SK-N-SH treated with all-trans-retinoic acid at 6 μM for 48 hours (cell line): Measurements from ENCODE around the gene TMOD3.

Experiments used
- ATAC-seq: fragments of 200-7000 bp; cut with Tn5 transposase; 3 replicates; pipeline ENCODE4 v1.9.1; 2020; ENCODE audit warnings: mild to moderate bottlenecking, moderate library complexity
- ARNTL ChIP-seq: fragments of 450-650 bp; formaldehyde crosslinking; IDR thresholded peaks from 2 replicates; pipeline ENCODE4 v1.5.0; 2020; ENCODE audit warnings: low read depth, mild to moderate bottlenecking, moderate library complexity, borderline replicate concordance
- BACH2 ChIP-seq: fragments of 250-450 bp; sonication (Bioruptor Pico); IDR thresholded peaks from 2 replicates; pipeline ENCODE4 v1.9.0; 2021; ENCODE audit warnings: mild to moderate bottlenecking, borderline replicate concordance
- CREB5 ChIP-seq: fragments of 250-450 bp; sonication (Bioruptor Pico); IDR thresholded peaks from 2 replicates; pipeline ENCODE4 v1.5.1; 2020; ENCODE audit warnings: low read depth, mild to moderate bottlenecking, moderate library complexity
- CSDC2 ChIP-seq: fragments of 250-450 bp; sonication (Bioruptor Pico); IDR thresholded peaks from 2 replicates; pipeline ENCODE4 v1.5.0; 2020; ENCODE audit warnings: mild to moderate bottlenecking, moderate library complexity
- ESRRG ChIP-seq: fragments of 250-450 bp; sonication (Bioruptor Pico); IDR thresholded peaks from 2 replicates; pipeline ENCODE4 v1.6.1; 2021; ENCODE audit warnings: mild to moderate bottlenecking
- GLIS3 ChIP-seq: fragments of 250-450 bp; sonication (Bioruptor Pico); IDR thresholded peaks from 2 replicates; pipeline ENCODE4 v1.5.0; 2020; ENCODE audit warnings: mild to moderate bottlenecking, moderate library complexity
- ISL1 ChIP-seq: fragments of 250-450 bp; sonication (Bioruptor Pico); IDR thresholded peaks from 2 replicates; pipeline ENCODE4 v2.1.2; 2022; ENCODE audit warnings: mild to moderate bottlenecking, moderate library complexity
- PPARA ChIP-seq: fragments of 250-450 bp; sonication (Bioruptor Pico); IDR thresholded peaks from 2 replicates; pipeline ENCODE4 v1.5.0; 2020; ENCODE audit warnings: mild to moderate bottlenecking, borderline replicate concordance
- RARB ChIP-seq: fragments of 250-450 bp; sonication (Bioruptor Pico); IDR thresholded peaks from 2 replicates; pipeline ENCODE4 v1.8.0; 2021; ENCODE audit warnings: mild to moderate bottlenecking, moderate library complexity
- SNAI2 ChIP-seq: fragments of 250-450 bp; sonication (Bioruptor Pico); IDR thresholded peaks from 2 replicates; pipeline ENCODE4 v1.5.0; 2020; ENCODE audit warnings: mild to moderate bottlenecking, moderate library complexity
- TOX ChIP-seq: fragments of 250-450 bp; sonication (Bioruptor Pico); IDR thresholded peaks from 2 replicates; pipeline ENCODE4 v1.8.0; 2021; ENCODE audit warnings: mild to moderate bottlenecking, moderate library complexity, borderline replicate concordance
- TSHZ2 ChIP-seq: fragments of 250-450 bp; sonication (Bioruptor Pico); IDR thresholded peaks from 2 replicates; pipeline ENCODE4 v1.5.0; 2020; ENCODE audit warnings: mild to moderate bottlenecking, moderate library complexity
- ZFP3 ChIP-seq: fragments of 250-450 bp; sonication (Bioruptor Pico); IDR thresholded peaks from 2 replicates; pipeline ENCODE4 v1.5.0; 2020; ENCODE audit warnings: mild to moderate bottlenecking, moderate library complexity
- ZFP30 ChIP-seq: fragments of 450-650 bp; formaldehyde crosslinking; IDR thresholded peaks from 2 replicates; pipeline ENCODE4 v1.5.0; 2022; ENCODE audit warnings: mild to moderate bottlenecking, moderate library complexity
- ZNF565 ChIP-seq: fragments of 450-650 bp; formaldehyde crosslinking; conservative IDR thresholded peaks from 2 replicates; pipeline ENCODE4 v1.5.0; 2020; ENCODE audit warnings: low read depth, mild to moderate bottlenecking, moderate library complexity
- ZNF70 ChIP-seq: fragments of 450-650 bp; formaldehyde crosslinking; IDR thresholded peaks from 2 replicates; pipeline ENCODE4 v1.5.0; 2020; ENCODE audit warnings: mild to moderate bottlenecking, moderate library complexity
- ZNF8 ChIP-seq: fragments of 450-650 bp; formaldehyde crosslinking; IDR thresholded peaks from 2 replicates; pipeline ENCODE4 v1.5.0; 2020; ENCODE audit warnings: mild to moderate bottlenecking, moderate library complexity
- TF ChIP-seq, protein P1 (sequence below): fragments of 250-450 bp; sonication (Bioruptor Pico); IDR thresholded peaks from 2 replicates; pipeline ENCODE4 v1.8.0; 2021; ENCODE audit warnings: low read depth, mild to moderate bottlenecking, moderate library complexity, borderline replicate concordance
- TF ChIP-seq, protein P2 (sequence below): fragments of 250-450 bp; sonication (Bioruptor Pico); IDR thresholded peaks from 2 replicates; pipeline ENCODE4 v1.5.1; 2021; ENCODE audit warnings: mild to moderate bottlenecking, moderate library complexity

The TMOD3 gene

GRCh38 chr15:51848811-51849210 lies 19.4 kb downstream of the TMOD3 start:
- no peak for ATAC-seq
- no peak for TF ChIP-seq CSDC2 (CRISPR knock-in tag)
- no peak for TF ChIP-seq TSHZ2 (CRISPR knock-in tag)
- TF ChIP-seq SNAI2 (CRISPR knock-in tag) = no peak
- TF ChIP-seq ZNF70 = no peak
- TF ChIP-seq, protein P1, sequence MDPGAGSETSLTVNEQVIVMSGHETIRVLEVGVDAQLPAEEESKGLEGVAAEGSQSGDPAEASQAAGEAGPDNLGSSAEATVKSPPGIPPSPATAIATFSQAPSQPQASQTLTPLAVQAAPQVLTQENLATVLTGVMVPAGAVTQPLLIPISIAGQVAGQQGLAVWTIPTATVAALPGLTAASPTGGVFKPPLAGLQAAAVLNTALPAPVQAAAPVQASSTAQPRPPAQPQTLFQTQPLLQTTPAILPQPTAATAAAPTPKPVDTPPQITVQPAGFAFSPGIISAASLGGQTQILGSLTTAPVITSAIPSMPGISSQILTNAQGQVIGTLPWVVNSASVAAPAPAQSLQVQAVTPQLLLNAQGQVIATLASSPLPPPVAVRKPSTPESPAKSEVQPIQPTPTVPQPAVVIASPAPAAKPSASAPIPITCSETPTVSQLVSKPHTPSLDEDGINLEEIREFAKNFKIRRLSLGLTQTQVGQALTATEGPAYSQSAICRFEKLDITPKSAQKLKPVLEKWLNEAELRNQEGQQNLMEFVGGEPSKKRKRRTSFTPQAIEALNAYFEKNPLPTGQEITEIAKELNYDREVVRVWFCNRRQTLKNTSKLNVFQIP (CRISPR knock-in tag) = no peak
- TF ChIP-seq ZFP3 = no peak
- no peak for TF ChIP-seq ESRRG (CRISPR knock-in tag)
- no peak for TF ChIP-seq BACH2
- no peak for TF ChIP-seq GLIS3 (CRISPR knock-in tag)
- TF ChIP-seq PPARA (CRISPR knock-in tag) = no peak
- no peak for TF ChIP-seq RARB (CRISPR knock-in tag)
- TF ChIP-seq CREB5 (CRISPR knock-in tag) = no peak

DNA sequence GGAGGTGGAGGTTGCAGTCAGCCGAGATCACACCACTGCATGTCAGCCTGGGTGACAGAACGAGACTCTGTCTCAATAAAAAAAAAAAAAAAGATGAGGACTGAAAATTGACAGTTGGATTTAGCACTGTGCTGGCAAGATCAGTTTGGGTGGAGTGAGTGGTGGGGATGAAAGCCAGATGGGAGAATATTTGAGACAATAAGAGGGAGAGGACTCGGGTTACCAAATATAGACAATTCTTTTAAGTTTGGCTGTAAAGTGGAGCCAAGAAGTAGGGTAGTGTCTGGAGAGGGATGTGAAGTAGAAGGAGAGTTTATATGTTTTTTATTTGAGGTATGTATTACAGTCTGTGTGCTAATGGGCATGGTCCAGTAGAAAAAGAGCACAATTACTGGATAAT lies 20.4 kb downstream of the TMOD3 start:
- ATAC-seq = peak; percentile 18; the same call in 2 of the 3 replicates
- no peak for TF ChIP-seq ZNF565
- TF ChIP-seq, protein P2, sequence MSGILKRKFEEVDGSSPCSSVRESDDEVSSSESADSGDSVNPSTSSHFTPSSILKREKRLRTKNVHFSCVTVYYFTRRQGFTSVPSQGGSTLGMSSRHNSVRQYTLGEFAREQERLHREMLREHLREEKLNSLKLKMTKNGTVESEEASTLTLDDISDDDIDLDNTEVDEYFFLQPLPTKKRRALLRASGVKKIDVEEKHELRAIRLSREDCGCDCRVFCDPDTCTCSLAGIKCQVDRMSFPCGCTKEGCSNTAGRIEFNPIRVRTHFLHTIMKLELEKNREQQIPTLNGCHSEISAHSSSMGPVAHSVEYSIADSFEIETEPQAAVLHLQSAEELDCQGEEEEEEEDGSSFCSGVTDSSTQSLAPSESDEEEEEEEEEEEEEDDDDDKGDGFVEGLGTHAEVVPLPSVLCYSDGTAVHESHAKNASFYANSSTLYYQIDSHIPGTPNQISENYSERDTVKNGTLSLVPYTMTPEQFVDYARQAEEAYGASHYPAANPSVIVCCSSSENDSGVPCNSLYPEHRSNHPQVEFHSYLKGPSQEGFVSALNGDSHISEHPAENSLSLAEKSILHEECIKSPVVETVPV (CRISPR knock-in tag) = no peak
- TF ChIP-seq ZNF70 = no peak
- TF ChIP-seq ARNTL (CRISPR knock-in tag) = no peak

DNA sequence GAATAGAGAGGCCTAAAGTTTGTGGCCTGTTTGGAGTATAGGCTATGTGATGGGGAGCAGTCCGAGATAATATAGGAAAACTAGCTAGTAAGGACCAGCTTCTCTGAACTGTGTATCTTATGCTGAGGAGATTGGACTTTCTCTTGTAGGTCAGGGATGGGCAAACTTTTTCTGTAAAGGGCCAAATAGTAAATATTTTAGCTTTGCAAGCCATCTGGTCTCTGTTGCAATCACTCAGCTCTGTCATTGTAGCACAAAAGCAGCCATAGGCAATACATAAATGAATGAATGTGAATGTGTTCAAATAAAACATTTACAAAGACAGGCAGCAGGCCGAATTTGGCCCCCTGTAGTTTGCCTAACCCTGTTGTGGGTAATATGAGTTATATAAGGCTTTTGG lies 24.5 kb downstream of the TMOD3 start:
- TF ChIP-seq SNAI2 (CRISPR knock-in tag) = no peak
- no peak for TF ChIP-seq CREB5 (CRISPR knock-in tag)
- no peak for TF ChIP-seq ISL1 (CRISPR knock-in tag)
- no peak for TF ChIP-seq ZNF70
- no peak for TF ChIP-seq TOX (CRISPR knock-in tag)
- no peak for TF ChIP-seq CSDC2 (CRISPR knock-in tag)
- no peak for TF ChIP-seq ZNF8 (CRISPR knock-in tag)
- TF ChIP-seq ZNF565 = no peak
- TF ChIP-seq, protein P1 (CRISPR knock-in tag) = no peak
- no peak for TF ChIP-seq ZFP30 (CRISPR knock-in tag)
- no peak for TF ChIP-seq ESRRG (CRISPR knock-in tag)
- TF ChIP-seq BACH2 = no peak
- no peak for ATAC-seq

GRCh38 chr15:51855612-51856011 lies 26.2 kb downstream of the TMOD3 start:
- ATAC-seq = no peak
- no peak for TF ChIP-seq ZNF8 (CRISPR knock-in tag)
- no peak for TF ChIP-seq TSHZ2 (CRISPR knock-in tag)
- no peak for TF ChIP-seq CREB5 (CRISPR knock-in tag)
- TF ChIP-seq ZFP30 (CRISPR knock-in tag) = no peak
- no peak for TF ChIP-seq ISL1 (CRISPR knock-in tag)
- no peak for TF ChIP-seq BACH2
- no peak for TF ChIP-seq ZNF70
